HG03175 (cell line): ENCODE data around the gene RHBDD3.
"Not testable (repeated sequence)": the region's sequence is repeated elsewhere in the genome, so short reads cannot be mapped to it uniquely, and the experiment has no call there.

ENCODE experiments used
- ATAC-seq: cut with Tn5 transposase; IDR thresholded peaks from one replicate; pipeline ENCODE4 v1.9.1; 2021; ENCODE audit warnings: mild to moderate bottlenecking, moderate library complexity; ENCODE audit not compliant: unreplicated experiment

Gene RHBDD3

DNA sequence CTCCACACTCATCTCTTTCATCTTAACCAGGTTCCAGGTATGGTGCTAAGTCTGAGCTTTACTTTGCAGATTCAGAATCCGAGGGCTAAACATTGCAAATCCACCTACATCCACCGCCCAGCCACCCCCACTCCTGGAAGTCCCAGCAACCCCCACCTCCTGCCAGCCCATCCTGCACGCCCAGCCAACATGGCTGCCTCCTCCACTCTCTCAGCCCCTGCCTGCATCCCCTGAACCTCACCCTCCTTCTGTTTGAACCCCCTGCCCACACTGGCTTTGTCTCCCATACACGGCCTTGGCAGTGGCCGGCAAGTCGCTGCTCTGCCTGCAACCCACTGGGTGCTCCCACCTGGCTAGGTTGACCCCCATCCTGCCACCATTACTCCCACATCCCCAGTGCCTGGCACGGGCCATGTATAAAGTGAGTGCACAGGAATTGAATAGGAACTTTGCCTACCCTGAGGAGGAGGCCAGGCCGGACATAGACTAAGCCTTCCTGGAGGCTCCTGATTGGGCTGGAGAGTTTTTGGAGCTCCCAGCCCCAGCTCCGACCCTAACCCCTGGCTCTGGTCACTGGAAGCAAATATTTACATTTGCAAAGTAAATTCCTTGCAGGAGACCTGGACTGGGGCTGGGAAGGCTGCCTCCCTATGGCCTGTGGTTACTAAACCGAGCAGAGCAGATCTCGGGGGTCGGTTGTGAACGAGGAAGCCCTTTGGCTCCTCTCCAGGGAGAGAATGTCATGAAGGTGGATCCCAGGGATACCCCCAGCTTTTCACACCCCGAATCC lies 47.7 kb downstream of the RHBDD3 start:
- ATAC-seq: no peak

DNA sequence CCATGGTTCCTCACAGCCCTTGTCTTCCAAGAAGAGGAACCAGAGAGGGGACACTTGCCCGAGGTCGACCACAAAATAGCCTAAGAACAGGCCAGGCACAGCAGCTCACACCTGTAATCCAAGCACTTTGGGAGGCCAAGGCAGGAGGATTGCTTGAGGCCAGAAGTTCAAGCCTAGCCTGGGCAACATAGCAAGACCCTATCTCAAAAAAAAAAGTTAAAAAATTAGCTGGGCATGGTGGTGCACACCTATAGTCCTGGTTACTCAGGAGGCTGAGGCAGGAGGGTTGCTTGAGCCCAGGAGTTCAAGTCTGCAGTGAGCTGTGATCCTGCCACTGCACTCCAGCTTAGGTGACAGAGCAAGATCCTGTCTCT lies 48.4 kb downstream of the RHBDD3 start:
- not testable (repeated sequence) for ATAC-seq

DNA sequence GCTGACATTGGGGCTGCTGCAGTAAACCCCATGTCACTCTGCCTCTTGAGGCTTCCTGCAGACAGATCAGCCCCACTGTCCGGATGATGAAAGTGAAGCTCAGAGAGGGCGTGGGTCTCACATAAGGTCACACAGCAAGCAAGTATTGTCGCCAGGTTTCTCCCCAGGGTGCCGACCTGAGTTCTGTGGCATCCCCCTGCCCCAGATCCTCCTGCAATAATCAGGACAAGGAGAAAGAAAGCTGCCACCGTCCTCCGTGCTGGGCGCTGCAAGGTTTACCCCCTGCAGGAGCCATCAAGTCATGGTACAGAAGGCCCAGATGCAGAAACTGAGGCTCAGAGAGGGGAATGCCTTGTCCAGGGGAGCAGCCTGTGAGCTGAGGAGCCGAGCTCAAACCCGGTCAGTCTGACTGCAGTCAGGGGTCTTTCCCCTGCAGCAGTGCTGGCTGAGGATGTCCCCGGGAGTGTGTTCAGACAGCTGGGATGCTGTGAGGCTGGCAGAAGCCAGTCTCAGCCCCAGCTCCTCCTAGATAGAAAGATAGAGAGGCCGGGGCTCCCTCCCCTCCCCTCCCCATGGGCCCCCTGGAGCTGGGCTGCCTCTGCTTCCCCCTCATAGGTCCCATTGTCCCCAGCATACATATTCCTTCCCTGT lies 48.9 kb downstream of the RHBDD3 start:
- ATAC-seq: no peak

DNA sequence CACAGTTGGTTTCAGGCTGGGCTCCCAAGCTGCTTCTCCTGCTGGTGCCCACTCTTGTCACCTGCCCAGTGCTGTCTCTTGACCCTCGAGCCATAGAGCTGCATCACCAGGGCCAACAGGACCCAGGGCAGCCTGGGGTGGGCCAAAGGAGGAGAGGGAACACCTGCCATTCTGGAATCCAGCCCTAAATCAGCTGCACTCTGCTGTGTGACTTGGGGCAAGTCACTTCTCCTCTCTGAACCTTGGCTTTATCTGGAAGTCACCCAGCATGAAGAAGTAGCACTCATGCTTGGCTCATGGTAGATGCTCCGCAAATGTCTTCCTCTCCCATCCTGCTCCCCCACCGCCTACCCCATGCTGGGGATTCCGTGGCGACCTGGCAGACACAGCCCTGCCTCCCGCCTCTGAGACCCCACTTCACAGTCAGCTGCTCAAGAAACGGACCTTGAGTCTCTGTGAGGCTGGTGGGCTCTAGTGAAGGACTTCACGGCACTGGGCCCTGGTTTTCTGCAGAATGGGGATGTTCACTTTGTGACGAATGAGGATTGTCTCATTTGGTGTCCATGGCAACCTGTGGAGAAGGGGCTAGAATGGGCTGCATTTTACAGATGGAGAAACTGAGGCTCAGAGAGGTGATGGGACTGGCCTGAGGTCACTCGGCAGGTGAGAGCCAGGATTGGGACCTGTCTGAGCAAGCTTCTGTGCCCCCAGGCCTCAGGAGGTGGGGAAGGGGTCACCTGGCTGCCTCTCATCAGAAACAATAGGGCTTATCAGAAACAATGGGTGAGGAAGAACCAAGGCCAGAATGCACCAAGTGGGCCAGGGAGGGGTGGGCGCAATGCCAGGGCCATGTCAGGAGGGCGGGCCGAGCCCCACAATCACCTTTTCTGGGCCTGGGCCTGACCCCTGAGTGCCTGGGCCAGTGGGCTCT lies 49.7 kb downstream of the RHBDD3 start:
- ATAC-seq: no peak

DNA sequence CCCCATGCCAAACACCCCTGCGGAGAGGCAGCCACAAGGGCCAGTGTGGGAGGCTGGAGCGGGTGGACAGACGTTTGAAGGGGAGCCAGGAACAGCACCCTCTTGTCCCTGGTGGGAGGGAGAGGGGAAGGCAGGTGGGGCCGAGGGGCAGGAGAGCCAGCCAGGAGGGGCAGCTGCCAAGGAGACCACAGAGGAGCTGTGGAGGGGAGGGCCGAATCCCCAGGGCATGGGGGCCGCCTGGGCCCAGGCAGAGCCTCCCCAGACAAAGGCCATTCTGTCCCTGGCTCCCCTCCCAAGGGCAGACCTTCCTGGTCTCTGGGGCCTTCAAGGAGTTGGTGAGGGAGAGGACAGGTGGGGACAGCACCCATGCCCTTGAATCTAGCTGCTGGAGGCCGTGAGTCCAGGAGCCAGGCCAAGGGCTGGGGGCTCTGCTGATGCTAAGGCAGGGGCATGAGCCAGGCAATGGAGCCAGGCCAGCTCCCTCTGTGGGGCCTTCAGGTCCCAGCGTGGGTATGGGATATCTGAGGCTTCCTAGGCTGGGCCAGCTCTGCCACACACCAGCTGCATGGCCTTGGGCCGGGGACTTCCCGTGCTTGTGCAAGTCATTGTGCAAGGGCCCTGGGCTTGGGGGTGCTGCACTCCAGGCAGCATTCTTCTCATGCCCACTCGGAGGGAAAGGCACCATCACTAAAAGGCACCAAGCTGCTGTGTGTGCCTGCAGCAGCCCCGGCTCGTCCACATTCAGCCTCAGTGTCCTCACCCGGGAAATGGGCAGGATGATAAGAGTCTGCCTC lies 50.7 kb downstream of the RHBDD3 start:
- no peak for ATAC-seq

DNA sequence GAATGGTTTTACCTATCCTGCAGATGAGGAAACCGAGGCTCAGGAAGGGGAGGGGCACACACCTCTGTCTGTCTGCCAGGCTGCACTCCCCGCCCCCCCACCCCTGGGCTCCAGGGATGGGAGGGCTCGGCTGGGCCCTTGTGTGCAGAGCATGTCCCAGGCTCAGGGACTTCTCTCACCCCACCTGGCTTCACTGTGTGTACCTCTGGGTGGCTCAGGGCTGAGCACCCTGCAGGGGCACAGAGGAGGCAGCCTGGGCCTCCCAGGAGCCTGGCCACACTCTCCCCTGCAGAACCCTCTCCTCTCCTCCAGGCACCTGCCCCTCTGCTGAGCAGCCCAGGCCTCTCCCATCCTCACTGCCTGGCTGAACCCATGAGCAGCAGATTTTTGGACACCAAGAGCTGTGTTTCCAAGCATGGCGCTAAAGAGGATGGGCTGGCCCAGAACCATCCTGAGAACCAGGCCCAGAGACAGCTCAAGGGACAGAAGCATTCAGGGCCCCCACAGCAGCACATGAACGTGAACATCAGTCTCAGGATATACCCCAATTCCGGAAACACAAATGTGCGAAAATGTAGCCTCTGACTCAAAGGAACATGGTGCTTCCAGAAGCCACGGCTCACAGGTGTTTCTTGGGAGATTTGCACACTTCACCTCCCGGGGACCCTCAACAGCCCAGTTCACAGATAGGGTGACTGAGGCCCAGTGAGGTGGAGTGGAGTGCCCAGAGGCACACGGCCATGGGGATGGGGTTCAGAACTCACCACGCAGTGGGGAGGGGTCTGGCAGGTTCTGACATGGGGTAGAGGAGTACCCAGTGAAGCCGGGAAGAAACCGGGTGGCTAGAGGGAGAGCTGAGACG lies 51.5 kb downstream of the RHBDD3 start:
- ATAC-seq: no peak

DNA sequence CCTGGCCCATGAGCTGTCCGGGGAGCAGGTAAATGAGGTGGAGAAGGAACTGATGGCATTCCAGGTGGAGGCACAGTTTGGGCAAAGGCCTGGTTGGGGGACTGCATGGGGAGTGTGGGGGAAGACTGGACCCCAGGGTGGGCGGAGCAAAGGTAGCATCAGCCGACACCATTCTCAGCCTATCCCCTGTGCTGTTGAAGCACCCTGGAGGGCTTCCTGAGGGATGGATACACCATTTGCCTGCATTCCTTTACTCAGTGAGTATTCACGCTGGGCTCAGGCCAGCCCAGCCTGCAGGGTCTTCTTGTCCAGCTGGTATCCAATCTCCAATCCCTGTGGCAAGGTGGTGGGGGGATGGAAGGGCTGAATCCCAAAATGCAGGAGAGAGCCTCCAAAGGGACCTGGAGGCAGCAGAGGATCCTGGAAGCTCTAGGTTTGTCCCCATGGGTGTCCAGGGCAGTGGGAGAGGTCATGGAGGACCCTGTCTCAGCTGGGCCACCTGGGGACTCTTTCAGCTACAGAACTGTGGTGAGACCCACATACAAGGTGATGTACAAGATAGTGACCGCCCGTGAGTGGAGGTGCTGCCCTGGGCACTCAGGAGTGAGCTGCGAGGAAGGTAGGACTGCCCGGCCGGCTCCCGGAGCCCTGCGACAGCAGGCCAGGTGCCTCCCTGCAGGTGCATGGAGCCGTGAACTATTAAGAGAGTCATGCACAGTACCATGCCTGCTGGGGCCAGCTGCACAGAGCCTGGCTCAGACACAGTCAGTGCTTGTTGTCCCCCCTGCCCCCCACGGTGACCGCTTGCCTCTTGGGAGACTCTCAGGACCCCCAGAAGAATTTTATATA lies 52.5 kb downstream of the RHBDD3 start:
- no peak for ATAC-seq

DNA sequence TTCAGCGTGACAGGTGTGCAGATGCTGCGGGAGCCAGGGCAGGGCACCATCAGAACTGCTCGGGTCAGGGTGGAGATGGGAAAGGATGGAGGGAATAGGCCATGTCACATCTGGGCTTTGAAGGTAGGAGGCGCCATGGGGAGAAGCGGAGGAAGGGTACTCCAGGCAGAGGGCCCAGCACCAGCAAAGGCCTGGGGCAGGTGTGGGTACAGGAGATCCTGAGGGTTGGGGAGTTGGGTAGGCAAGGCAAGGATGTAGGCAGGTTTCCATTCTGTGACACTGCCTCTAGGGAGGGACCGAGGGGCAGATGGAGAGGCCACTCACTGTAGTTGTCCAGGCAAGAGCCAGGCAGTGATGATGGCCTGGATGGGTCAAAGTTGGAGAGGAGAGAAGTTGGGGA lies 53.5 kb downstream of the RHBDD3 start:
- ATAC-seq: no peak

DNA sequence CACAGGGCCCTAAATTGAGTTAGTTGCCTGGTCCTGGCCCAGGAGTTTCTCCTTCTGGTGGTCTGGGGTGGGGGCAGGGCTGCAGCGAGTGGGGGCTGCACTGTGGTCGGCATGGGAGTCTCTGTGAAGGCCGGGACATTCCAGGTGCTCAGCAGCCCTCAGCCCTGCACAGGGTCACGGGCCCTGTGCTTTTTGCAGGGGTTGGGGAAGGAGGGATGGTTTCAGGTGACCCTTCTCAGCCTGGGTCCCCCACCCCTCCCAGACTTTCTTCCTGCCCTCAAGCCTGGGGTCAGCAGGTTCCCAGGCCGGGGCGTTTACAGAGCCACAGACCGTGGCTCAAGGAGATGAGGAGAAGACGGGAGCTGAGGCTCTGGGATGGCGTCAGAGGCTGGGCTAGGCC lies 54.3 kb downstream of the RHBDD3 start:
- ATAC-seq: no peak

DNA sequence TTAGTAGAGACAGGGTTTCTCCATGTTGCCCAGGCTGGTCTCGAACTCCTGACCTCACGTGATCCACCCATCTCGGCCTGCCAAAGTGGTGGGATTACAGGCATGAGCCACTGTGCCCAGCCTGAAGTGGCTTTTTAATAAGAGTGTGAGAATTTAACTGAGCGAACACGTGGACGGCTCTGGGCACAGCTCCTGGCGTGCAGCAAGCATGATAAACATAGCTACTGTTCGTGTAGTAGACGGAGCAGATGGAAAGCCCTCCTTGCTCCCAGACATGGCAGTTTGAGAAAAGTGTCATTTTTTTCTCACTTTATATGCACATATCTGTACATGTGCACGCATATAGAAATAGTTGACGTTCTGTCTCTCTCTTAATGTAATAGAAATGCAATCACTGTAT lies 55.0 kb downstream of the RHBDD3 start:
- no peak for ATAC-seq

DNA sequence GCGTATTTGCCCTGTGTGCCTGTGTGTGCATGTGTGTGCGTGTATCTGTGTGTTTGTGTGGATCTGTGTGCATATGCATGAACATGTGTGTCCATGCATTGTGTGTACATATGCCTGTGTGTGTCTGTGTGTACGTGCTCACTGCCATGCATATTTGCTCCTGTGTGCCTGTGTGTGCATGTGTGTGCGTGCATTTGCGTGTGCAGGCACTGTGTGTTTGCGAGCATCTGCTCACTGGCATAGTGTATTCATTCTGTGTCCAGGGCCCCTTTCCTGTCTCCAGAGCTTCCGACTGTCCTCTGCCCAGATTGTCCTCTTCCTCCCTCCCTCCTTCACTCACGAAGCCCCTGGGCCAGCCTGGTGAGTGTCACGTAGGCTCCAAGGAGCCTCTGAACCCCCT lies 56.3 kb downstream of the RHBDD3 start:
- ATAC-seq: no peak

DNA sequence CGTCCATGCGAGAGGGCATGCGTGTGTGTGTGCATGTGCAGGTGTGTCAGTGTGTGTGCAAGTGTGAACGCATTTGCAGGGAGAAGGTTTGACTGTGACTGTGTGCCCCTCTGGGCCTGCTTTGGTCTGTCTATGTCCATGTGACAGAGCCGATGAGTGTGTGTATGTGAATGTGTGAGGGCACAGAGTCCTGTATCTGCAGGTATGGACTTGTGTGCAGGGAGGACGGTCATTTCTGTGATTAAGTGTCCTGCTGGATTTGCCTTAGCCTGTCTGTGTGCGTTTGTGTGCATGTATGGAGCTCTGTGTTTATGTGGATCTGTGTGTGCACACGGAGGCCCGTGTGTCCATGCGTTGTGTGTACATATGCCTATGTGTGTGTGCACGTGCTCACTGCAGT lies 56.7 kb downstream of the RHBDD3 start:
- no peak for ATAC-seq
